GM18907 (cell line): Measurements from ENCODE around the gene HIVEP2.

ENCODE experiments used
- ATAC-seq: cut with Tn5 transposase; IDR thresholded peaks from one replicate; pipeline ENCODE4 v1.9.1; 2021; ENCODE audit warnings: mild to moderate bottlenecking, moderate library complexity; ENCODE audit not compliant: unreplicated experiment

HIVEP2 gene

DNA sequence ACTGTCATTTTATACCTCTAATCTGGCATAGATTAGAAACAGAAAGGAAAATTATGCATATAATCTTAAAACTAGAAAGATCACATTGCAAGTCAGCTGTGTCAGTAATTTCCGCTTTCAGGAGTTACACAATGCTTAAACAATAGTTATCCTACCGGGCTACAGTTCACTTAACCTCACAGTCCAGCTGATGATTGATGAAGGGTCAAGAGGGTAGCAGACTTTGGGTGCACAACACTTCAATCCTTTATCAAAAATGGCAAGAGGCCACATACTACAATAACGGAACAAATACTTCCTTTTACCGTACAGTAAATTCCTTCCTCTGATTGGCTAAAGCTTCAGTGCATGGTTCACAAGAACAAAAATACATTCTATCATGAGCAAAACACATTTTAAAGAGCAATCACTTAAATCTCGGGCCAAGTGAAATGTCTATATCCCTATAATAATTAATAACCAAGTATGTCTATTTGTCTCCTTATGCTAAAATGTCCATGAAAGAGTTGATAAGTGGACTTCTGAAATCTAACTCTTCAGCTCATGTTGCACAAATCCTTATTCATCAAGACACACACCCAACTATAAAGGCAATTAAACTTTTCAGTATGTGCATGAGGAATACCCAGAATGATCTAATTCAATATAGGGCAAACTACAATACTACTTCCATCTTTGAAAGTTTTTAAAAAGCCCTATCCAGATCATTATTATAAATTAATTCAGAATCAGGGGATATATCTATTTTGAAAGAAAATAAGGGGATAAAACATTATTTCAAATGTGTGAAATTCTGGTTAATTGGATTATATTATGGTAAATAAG, 76.8 kb downstream of the HIVEP2 start:
- ATAC-seq, result no peak

DNA sequence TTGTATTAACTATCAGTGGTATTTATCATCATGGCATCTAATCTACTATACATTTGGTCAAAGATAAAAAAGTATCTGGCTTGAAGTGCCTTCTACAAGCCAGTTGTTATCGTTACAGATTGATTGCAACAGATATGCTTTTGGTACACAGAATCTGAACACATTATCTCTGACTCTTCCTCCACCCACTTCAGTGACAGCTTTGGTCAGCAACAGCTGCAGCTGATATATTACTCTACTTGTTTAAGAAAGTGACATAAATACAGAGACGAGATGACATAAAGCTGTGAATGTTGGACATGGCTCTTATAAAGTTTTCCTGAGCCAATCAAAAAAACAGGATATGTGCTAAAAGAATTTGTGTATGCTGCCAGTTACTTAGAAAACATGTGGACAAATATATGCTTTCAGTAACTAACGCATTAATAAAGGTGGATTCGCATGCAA, 77.6 kb downstream of the HIVEP2 start:
- no peak for ATAC-seq

- no peak for ATAC-seq
These were observed 81.0 kb downstream of the HIVEP2 start for GRCh38 chr6:142863981-142864380.

GRCh38 chr6:142861711-142862110, 83.3 kb downstream of the HIVEP2 start:
- ATAC-seq, result no peak

DNA sequence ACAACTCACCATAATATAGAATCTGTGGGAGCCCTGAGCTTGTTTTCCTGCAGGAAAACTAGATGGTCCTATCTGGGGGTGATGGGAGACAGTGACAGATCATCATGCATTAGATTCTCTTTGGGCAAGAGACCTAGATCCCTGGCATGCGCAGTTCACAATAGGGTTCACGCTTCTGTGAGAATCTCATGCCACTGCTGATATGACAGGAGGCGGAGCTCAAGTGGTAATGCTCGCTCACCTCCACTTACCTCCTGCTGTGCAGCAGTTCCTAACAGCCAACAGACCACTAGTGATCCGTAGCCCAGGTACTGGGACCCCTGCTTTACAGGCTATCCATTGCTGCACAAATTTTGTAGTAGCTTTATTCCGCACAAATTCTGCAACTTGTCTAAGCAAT, 84.5 kb downstream of the HIVEP2 start:
- ATAC-seq, result no peak

DNA sequence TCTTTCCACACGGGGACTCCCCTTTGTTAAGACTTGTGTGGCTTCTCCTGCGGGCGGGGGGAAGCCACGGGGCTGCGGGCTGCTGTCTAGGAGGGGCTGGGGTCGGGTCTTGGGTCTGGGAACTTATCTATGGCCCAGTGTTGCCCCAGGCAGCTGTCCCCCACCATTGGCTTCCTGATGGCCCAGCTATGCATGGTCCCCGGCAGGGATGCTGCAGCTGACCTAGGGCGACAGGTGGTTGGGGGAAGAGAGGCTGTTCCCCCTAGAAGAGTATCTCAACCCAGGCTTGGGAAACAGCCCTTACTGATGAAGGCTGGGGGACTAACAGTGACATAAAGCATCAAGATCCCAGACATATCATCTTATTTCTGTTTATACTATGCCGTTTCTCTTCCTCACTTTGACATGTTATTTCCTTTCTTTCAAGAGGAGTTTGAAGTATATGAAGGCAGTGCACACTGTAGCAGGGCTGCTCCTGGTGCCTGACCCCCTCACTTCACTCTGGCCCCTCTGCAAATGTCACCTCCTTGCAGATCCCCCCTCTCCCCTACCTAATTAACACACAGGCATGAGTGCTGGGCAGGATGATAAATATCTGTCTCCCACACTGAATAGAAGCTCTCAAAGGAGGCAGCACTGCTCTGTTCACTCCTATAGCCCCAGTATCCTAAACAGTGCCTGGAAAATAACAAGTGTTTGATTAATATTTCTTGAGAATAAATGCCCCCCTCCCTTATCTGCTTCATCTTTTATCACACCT, 87.0 kb downstream of the HIVEP2 start:
- peak; percentile 26 for ATAC-seq

- peak; percentile 56 for ATAC-seq
These were observed 87.7 kb downstream of the HIVEP2 start for GRCh38 chr6:142857233-142857761.

- ATAC-seq, result peak; percentile 84
These were observed 88.2 kb downstream of the HIVEP2 start for GRCh38 chr6:142856624-142857232.

- peak; percentile 27 for ATAC-seq
These were observed 88.9 kb downstream of the HIVEP2 start for GRCh38 chr6:142855893-142856623.

GRCh38 chr6:142854589-142855488, 90.1 kb downstream of the HIVEP2 start:
- ATAC-seq, result no peak

- ATAC-seq, result no peak
These were observed 91.5 kb downstream of the HIVEP2 start for GRCh38 chr6:142853244-142854180.

DNA sequence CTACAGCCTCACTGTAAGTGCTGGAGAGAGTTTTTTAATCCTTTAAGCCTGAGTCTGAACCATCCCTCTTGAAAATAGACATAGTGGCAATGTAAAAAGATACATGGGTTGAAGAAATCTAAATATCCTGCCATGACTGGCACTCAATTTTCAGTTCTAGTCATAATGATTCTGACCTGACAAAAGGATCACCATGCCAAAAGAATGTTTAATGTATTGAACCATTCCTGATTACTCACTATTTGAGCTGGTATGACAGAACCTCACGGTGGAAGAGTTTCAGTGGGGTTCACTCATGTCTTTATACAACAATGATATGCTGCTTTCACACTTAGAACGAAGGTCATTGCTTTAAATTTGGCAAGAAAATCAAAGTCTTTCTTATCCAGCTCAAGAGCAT, 93.4 kb downstream of the HIVEP2 start:
- no peak for ATAC-seq

- ATAC-seq, result peak; percentile 46
These were observed 94.1 kb downstream of the HIVEP2 start for GRCh38 chr6:142850679-142851423.

GRCh38 chr6:142848976-142849375, 96.0 kb downstream of the HIVEP2 start:
- ATAC-seq, result no peak

GRCh38 chr6:142848156-142848555, 96.8 kb downstream of the HIVEP2 start:
- no peak for ATAC-seq

DNA sequence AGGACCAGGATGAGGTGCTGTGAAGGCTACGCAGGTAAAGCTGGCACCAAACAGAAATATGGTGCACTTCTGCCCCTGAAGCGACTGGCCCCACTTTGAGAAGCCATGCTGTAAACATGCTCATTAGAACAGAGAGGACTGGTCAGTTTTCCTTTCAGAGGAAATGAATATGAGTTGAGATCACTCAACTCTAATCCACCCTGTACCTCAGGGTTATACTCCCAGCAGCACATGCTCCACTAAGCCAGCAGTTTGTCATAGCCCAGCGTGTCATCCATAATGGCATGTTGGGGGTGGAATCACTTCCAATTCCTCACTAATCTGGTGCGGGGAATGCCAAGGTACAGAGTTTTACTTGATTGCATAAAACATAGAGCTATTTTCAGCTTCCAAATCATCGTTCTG, 98.1 kb downstream of the HIVEP2 start:
- no peak for ATAC-seq

- ATAC-seq, result no peak
These were observed 98.5 kb downstream of the HIVEP2 start for GRCh38 chr6:142846459-142846831.
